GM21360 (cell line): ENCODE measurements around the gene MDFI.

ENCODE experiments used
- ATAC-seq: cut with Tn5 transposase; IDR thresholded peaks from one replicate; pipeline ENCODE4 v1.9.1; 2021; ENCODE audit warnings: mild to moderate bottlenecking, moderate library complexity; ENCODE audit not compliant: unreplicated experiment

The MDFI gene

DNA sequence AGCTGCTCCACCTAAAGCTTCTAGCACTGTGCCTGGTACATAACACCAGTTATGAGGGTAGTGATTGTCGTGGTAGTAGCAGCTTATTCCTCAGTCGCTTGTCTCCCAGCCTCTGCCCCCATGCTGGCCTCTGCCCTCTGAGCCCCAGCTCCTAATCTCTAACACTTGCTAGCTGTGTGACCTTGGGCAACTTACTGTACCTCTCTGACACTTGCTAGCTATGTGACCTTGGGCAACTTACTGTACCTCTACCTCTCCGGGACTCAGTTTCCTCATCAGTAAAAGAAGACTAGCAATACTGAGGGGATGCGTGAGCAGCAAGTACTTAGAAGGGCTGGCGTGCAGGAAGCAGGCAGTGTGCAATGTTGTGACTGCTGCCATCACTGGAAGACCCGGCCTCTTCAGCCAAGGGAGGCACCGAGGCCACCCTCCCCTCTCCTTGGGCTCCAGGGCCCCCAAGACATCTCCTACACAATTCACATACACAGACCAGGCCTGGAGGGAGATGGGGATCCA, 9.9 kb downstream of the MDFI start:
- no peak for ATAC-seq

DNA sequence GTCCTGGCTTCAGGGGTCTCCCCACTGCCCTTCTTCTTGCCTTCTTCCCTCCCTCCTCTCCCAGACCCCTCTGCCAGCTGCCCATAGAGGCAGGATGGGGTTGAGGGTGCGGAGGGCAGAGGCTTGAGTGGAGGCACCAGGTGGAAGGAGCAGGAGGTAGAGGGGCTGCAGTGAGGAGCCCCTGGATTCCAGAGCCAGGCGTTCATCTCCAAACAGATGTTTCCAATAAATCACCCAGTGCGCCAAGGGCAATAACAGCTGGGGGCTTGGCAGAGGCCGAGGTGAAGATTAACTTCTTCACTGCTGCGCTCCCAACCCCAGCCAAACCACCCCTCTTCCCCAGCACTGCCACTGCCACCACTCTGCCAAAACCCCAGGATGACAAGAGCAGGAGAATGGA, 10.7 kb downstream of the MDFI start:
- ATAC-seq: no peak

DNA sequence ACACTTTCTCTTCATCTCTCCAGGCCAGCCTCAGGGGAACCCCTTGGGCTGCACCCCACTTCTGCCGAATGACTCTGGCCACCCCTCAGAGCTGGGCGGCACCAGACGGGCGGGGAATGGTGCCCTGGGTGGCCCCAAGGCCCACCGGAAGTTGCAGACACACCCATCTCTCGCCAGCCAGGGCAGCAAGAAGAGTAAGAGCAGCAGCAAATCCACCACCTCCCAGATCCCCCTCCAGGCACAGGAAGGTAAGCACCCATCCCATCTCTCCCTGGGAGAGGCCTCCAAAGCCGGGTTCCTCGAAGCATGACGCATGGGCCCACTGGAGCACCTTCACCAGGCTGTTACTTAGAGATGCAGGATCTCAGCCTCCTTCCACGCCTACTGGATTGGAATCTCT, 11.3 kb downstream of the MDFI start:
- no peak for ATAC-seq

DNA sequence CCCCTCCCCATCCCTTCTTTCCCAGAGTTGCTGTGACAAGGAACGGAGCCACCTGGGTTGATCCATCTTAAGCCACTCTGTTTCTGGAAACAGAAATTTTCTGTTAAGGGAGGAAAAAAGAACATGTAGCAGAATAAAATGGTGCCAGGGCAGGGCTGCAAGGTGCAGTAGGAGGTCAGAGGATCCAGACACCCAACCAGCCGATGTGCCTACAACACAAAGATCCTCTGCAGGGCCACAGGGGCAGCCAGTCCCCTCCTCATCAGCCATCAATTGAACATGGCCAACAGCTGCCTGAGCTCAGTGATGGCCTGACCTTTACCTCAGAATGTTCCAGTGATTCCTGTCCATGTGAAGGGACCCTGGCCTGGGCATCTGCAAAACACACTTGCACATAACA, 11.9 kb downstream of the MDFI start:
- no peak for ATAC-seq

DNA sequence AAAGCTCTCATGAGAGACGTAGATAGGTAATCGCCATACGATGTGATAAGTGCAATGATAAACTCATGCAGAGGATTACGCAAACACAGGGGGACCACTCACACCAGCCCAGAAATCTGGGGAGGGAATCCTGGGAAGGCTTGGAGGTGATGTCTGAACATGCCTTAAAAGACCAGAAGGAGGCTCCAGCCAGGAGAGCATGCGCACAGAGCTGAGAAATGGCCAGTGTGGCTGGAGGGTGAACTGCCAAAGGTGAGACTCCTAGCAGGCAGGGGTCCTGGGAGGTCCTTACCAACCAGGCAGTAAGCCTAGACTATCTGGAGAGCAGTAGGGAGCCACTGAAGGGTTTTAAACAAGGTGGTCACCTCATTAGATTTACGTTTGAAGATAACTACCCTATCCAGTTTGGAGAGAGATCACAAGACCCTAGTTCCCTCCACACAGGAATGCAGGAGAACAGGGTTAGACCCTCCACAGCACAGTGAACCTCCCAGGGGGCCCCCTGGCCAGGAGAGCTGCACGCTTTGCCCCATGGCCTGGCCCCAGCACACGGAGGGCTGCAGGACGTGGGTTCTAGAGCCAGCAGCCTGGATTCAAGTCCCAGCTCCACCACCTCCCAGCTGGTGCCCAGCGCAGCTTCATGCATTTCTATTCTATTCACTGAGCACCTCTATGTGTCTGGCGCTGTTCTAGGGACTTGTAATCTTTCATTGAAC, 13.1 kb downstream of the MDFI start:
- no peak for ATAC-seq

DNA sequence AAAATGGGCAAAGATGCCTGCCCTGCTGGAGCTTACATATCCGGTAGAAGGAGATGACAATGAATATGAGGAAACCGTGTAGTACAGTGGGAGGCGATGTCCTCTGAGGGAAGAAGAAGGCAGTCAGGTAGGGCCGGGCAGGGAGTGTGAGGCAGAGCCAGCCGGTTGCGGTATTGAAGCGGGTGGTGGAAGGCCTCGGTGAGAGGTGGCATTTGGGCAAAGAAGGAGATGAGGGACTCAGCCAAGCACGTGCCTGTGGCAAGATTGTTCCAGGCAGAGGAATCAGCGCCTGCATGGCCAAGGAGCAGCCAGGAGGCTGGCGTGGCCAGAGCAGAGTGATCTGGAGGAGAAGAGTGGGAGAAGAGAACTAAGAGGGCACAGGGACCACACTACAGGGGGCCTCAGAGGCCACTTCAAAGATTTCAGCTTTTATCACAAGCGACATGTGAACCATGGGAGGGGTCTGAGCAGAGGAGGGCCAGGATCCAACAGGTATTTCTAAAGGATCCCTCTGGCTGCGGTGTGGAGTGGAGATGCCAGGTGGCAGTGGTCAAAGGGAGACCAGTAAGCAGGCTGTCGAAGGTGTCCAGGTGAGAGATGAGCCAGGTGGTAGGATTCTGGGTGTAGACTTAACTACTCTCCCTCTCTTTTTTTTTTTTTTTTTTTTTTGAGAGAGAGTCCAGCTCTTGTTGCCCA, 13.8 kb downstream of the MDFI start:
- no peak for ATAC-seq

DNA sequence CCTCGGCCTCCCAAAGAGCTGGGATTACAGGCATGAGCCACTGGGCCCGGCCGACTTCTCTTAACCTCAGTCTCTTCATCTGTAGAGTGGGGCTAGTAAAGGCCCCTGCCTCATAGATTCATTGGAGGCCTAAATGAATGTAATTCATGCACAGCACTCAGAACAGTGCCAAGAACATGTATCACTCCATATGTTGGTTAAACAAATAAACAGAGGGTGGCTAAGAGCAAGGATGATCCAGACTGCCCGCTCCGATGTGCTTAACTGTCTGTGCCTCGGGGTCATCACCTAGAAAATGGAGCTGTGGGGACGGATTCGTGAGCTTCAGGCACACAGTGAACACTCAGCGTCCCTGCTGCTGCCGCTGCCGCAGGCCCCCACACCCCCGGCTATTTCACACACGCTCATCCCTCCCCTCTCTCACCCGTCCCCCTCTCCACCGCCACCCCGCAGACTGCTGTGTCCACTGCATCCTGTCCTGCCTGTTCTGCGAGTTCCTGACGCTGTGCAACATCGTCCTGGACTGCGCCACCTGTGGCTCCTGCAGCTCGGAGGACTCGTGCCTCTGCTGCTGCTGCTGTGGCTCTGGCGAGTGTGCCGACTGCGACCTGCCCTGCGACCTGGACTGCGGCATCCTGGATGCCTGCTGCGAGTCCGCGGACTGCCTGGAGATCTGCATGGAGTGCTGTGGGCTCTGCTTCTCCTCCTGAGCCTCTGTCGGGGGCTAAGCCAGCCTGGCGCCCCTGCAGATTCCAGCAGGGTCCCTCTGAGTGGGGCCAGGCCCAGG, 14.8 kb downstream of the MDFI start:
- no peak for ATAC-seq

DNA sequence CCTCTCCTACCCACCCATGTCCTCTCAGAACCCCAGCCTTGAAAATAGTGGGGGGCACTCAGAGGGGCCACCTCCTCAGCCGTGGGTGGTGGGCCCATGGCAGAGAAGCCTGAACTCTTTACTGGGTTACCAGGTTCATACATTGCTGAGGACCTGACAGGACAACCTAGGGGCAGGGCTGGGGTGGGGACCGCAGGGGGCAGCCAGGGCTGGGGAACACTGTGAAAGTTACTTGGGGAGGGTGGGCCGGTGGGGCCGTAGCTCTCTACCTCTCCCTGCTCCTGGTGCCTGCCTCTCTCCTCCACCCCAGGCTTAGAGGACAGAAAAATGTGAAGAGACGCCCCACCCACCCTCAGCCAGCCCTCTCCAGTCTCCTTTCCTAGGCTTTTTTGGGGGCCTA, 15.4 kb downstream of the MDFI start:
- no peak for ATAC-seq

DNA sequence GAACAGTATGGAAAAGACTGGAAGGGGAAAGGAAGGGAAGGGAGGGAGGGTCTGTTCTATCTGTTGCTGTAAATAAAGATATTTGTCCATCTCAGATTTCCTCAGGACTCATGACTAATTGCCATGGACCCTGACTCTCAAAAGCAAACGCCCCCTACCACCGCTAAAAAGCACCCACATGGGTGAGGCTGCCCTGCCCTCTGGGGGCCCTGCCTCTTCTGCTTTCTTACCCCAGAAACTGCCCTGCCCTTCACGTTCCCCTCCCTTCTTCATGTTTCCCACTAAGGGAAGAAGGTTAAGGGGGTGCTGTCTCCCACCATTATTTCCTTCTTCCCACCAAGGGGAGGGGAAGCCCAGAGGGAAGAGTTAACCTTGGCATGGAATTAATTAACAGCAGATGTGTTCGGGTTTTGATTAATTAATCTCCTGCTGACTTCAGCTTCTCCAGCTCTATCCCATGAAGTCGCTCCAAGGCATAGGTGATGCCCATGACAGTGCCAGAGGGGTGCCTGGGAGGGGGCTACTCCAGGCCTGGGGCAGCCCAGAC, 16.0 kb downstream of the MDFI start:
- ATAC-seq: no peak

DNA sequence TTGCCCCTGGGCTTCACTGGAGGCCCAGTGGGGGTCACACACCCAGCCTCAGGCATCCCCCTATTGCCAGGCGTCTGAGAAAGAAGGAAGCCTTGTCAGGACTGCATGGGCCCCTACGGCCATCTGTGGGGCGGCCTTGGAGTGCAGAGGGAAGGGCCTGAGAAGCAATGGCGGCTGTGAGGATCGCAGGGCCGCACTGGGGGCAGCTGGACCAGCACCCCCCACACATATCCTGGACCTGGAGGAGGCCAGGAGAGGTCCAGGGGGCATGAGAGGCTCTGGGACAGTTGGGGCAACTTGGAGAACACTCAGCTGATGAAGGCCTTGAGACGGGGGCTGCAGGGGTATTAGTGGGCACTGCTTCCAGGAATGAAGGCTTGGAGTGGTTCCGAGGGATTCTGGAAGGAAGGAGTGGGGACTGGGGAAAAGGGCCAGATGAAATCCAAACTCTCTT, 16.5 kb downstream of the MDFI start:
- ATAC-seq: no peak

DNA sequence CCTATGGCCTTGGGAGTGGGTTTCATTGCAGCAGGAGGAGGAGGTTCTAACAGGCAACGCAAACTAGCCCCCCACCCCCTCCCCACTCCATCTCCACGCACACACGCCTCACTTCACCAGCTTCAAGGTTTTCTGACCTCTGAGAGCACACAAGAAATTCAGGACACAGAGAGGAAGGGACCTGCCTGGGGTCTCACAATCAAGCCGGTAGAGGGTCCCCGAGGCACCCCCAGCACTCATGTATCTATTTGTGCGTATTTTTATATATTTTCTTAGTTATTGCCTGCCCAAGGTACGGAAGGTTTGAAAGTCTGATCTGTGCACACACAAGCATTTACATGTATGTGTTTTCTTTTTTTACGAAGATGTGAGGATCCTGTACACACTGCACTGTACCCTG, 16.9 kb downstream of the MDFI start:
- no peak for ATAC-seq

DNA sequence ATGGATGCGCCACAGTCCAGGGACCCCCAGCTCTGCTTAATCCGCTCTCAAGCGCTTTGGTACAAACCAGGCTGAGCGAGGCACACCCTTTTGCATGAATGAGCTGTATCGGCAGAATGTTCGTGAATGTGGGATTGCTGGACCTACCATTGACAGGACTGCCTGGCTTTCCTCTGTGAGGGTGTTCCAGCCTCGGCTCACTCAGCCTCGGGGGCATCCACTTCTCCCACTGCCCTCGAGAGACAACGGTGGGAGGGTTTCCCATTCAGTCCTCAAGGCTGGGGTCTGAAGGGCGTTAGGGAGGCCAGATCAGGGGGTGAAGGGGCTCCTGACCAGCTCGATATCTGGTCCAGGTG, 17.4 kb downstream of the MDFI start:
- ATAC-seq: no peak

DNA sequence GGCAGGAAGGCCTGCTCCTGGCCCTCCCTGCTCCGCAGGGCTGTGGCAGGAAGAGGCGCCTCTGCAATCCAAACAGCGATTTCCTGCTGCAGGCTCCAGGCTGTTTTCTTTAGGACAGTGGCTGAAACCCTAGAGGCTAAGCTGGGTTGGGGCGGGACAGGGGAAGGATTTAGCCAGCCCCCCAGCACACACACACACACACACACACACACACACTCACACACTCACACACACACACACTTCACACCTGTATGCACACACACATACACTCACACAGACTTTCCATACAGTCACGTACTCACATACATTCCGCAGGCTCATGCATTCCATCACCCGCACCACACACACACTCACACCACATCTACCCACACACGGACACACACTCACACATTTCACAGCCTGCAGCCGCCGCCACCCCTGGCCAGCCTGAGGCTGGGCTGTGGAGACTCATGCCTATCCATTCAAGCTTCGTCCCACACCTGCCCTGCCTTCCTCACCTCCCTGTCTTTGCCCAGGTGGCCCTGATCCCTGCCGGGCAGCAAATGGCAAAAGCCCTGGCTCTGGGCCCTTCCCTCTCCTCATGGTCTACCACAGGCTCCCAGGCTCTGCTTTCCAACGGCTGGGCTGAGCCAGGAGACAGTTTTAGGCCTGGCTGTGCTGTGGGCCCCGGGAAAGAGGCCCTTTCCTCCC, 17.9 kb downstream of the MDFI start:
- ATAC-seq: no peak

DNA sequence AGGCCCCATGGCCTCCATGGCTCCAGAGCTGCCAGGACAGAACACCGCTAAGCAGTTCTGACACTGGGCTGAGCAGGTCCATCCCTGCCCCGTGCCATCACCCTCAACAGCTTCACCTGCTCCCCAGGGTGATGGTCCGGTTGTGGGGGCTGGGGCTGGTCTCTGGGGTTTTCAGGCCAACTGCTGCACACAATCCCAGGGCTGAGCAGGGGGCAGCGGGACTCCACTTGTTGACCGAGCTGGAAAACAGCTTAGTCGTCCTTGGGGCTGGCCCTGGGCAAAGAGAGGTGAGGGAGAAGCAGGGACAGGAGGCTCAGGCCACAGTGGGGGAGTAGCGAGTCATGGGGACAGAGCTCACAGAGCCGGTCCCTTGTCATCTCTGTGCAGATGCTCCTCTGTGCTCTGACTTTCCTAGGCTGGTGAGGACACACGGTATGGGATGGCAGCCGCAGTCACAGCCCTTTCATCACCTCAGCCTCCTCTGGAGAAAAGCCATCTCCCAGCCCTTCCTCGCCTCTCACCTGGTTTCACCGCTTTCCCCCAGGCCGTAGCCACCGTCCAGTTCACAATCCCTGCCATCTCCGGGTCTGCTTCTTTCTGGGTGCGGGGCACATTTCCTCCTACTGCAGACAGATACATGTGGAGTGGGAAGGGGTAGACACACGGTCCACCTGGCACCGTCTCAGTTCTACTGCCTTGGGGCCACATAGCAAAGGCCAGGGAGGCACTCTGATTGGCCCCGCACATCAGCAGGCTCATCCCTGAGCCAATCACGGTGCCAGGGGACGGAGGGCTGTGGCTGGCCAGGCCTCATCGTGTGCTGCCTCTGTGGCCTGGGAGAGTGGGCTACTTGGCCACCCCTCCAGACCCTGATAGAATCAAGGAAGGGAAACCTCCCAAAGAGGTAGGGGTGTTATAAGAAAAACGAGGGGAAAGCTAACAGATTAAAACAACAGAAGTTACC, 19.1 kb downstream of the MDFI start:
- ATAC-seq: no peak

DNA sequence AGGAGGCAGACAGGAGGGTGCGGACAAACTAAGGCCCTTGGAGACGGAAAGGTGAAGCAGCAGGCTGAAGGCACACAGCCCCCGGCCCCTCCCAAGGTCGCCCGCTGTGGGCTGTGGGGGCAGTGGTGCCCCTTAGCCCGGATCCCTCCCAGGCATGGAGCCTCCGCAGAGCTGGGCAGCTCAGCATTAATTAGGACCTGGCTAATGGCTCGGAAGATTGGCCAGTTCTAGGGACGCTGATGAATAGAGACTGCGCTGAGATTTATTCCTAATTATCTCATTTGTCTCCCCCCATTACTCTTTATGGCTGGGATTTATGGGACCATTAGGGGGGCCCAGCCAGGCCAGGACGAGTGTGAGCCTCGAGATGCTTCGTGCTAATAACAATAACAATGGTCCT, 20.4 kb downstream of the MDFI start:
- ATAC-seq: no peak

DNA sequence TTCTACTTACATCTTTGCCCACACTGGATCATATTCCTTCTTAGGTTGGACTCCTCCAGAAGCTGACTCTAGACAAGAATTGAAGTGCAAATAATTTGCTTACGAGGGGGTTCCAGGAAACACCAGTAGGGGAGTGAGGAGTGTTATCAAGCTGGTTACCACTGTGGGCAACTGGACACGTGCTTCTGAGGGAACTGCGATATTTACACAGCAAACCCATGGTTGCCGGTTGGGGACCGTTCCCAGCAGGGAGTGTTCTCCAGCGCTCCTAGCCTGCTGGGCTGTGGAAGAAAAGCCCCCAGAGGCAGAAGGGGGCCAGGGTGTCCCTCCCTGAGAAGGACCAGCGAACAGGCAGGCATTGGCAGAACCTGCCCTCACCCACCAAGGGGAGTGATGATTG, 21.7 kb downstream of the MDFI start:
- no peak for ATAC-seq

DNA sequence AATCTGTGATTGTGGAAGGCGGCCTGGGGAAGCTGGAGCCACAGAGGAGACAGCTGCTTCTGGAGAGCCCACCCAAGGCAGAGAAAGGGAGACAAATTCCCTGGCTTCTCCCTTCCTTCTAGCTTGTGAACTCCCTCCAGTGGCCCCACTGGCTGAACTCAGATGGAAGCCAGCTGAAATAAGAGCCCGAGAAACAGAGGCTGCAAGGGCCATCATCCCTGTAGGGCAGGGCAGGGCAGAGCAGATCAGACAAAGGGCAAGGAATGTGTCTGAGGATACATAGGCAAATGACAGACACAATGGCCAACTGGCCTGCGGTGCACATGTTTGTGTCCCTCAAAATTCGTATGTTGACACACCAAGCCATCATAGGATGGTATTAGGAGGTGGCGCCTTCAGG, 25.3 kb downstream of the MDFI start:
- ATAC-seq: no peak

DNA sequence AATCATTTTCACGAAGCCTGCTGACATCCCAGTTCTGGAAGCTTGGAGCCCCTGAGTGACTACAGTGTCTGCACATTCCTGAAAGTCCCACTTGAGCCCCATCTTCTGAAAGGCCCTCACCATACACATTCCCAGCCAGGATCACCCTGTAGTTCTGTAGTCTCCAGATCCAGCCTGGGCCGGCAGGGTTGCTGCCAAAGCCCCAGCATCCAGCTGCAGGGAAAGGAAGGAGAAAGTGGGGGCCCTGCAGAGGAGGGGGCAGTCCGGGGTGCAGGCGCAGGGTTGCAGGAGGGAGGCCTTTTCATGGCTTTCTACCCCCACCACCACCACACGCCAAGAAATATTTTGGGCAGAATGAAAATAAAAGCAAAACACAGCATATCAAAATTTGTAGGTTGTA, 26.0 kb downstream of the MDFI start:
- no peak for ATAC-seq

DNA sequence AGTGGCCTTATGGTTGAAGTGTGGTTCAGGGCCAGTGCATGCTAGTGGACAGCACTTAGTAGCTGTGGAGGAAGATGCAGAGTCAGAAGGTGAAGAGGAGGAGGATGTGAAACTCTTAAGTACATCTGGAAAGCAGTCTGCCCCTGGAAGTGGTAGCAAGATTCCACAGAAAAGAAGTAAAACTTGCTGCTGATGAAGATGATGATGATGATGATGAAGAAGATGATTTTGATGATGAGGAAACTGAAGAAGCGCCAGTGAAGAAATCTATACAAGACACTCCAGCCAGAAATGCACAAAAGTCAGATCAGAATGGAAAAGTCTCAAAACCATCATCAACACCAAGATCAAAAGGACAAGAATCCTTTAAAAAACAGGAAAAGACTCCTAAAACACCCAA, 28.9 kb downstream of the MDFI start:
- ATAC-seq: no peak

DNA sequence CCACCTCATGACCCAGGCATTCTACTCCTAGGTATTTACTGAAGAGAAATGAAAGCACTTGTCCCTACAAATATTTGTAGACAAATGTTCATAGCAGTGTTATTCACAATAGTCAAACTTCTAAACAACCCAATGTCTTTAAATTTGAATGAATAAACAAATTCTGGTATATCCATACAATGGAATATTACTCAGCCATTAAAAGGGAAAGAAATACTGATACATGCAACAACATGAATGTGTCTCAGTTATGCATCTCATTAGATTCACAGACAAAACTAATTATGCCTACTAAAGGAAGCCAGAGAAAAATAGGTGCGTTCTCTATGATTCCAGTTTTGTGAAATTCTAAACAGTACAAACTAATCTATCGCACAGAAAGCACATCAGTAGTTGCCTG, 30.7 kb downstream of the MDFI start:
- ATAC-seq: no peak
